Stimulated activated CD4-positive, alpha-beta T cell treated with anti-CD3 and anti-CD28 coated beads, Interleukin-4, amount 100 ng/mL, for 4 hours (primary cell): Measurements from ENCODE around the gene DUS1L.

Source experiments
- DNase-seq, 2 experiments: peaks; one replicate each; pipeline ENCODE4 v3.0.0-alpha.2; 2020

DUS1L gene

DNA sequence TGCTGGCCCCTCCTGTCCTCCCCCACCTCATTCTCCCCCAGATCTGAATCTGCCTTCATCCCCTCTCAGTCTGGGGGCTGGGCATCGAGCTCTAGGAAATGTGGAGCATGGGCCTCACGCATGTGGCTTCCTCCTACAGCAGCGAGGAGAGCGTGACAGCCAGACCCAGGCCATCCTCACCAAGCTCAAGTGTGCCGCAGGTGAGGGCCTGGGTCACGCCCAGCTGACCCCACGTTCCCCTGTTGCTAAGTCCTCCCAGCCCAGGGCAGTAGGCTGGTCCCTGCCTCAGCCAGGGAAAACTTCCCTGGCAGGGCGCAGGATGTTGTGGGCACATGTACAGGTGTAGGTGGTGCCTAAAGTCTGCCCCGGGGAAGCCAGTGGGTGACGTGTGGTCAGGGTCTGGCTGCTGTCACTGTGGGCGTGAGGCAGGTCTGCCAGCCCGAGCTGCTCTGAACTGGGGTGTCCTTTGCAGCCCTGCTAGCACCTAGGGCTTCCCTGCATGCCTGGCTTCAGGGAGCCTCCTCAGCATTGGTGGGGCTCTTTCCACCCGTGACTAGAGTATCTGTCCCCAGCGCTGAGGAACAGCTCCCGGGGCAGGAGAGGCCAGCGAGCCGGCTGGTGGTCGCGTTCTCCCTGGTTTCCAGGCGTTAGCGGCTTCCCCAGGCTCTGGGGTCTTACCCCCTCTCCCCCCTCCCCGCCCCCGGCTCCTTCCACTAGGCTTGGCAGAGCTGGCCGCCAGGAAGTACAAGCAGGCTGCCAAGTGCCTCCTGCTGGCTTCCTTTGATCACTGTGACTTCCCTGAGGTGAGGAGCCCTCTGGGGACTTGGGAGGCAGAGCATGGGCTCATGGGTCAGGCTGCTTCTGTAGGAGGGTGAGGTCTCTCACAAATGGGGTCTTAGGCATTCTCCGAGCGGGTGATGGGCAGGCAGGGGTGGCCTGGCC is 10.3 kb downstream of the DUS1L start:
- DNase-seq = no peak

DNA sequence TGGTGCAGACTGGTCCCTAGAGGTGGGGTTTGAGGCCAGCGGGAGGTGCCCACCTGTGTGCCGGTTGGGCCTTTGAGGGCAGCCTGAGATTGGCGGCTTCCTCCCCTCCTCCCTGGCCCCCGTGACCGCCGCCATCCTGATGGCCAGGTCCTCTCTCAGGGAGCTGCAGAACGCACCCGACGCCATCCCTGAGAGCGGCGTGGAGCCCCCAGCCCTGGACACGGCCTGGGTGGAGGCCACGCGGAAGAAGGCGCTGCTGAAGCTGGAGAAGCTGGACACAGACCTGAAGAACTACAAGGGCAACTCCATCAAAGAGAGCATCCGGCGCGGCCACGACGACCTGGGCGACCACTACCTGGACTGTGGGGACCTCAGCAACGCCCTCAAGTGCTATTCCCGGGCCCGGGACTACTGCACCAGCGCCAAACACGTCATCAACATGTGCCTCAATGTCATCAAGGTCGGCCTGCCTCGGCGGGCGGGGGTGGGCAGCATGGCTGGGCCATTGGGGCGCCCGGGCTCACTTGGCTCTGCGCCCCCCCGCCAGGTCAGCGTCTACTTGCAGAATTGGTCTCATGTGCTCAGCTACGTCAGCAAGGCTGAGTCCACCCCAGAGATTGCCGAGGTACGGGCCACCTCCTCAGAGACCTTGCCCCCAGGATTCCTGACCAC is 11.1 kb downstream of the DUS1L start:
- DNase-seq = no peak

DNA sequence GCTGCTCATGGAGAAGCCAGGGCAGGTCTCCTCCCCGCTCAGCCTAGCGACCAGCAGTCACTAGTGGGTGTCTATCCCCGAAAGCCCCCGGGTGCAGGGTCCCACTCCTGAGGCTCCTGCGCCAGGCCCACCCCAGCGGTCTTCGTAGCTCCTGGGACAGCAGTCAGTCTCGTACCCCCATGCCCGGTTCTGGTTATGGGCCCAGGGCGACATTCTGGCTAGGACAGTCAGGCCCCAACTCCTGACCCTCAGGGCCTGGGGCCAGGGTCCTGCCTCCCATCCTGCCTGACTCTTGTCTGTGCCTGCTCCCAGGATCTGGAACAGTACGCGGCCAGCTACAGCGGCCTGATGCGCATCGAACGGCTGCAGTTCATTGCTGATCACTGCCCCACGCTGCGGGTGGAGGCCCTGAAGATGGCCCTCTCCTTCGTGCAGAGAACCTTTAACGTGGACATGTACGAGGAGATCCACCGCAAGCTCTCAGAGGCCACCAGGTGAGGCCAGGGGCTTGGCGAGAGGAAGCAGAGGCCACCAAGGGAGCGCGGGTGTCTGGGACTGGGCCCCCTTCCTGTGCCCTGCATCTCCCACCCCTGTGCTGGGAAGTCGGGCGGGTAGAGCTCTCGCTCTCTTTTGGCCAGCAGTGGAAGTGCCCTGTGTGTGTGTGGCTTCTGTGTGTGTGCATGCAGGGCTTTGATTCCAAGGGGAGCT is 11.9 kb downstream of the DUS1L start:
- no peak for DNase-seq

DNA sequence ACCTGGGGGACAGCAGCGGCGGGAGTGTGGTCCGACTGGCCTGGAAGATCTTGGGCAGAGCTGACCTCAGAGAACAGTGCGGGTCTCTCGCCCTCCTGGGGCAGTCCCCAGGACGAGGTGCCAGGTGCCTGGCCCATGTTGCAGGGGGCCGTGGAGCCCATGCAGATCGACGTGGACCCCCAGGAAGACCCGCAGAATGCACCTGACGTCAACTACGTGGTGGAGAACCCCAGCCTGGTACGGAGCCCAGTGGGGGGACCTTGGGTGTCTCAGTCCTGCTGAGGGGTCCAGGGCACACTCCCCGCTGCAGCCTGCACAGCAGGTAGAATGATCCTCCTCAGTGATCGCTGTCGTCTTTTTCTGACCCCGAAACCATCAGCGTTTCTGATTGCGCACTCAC is 12.5 kb downstream of the DUS1L start:
- no peak for DNase-seq

DNA sequence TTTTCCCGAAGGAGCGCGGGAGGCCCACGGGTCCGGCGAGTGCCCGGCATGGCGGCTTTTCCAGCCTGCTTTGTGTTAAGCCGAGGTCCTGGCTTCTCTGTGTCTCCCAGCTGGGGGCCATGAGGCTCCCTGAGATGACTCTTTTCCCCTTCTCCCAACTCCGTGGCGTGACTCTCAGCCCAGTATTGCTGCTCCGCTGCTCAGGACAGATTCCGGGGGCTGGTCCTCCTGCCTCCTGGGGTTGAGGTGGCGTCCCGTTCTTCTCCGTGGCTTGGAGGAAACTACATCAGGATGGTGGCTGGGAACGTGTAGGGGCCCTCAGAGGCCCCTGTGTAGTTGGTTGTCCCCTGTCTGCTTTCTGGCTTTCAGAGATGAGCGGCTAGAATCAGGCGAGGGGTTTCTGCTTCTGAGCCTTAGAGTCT is 13.0 kb downstream of the DUS1L start:
- no peak for DNase-seq

DNA sequence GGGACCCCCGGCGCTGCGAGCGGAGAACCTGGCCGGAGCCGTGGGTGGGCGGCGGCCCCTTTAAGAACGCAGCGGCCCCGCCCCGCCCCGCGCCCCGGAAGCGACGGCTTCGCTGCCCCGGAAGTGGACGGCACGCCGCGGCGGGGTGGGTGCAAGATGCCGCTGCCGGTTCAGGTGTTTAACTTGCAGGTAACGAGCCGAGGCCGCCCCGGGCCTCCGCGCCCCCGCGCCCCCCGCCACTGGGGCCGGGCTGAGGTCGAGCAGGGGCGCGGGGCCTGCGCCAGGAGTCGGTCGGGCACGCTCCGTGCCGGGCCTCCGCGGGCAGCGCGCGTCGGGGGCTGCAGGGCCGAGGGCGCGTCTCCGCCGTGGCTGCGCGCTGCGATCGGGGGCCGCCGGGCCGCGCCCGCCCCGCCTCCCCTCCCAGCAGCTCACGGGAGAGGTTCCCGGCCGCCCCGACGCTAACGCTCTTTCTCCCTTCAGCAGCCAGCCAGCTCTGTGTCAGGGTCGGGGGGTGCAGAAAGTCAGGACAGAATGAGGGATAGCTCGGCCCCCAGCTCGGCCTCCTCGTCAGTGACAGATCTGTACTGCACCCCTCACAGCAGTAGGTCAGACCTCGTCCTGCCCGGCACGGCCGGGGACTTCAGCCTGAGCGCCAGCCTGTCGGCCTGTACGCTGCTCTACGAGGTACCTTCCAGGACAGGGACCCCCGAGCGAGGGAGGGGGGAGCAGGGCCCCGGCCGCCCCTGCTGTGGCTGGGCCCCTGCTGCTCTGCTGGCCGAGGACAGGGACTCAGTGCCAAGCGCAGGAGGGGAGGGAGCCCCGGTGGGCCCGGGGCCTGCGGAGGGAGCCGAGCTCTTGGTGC is 13.6 kb downstream of the DUS1L start, which contains the start of the genes GPS1 and RFNG:
Gene GPS1 (plus strand): TSS at position 123 of the 862 bp plus-strand sequence. CDS start 34 bp downstream, at position 157.
Gene RFNG (minus strand): TSS at position 36 of the 862 bp plus-strand sequence. CDS start 45 bp downstream, outside the sequence.
- peak; percentile 78 to 88 for DNase-seq

DNA sequence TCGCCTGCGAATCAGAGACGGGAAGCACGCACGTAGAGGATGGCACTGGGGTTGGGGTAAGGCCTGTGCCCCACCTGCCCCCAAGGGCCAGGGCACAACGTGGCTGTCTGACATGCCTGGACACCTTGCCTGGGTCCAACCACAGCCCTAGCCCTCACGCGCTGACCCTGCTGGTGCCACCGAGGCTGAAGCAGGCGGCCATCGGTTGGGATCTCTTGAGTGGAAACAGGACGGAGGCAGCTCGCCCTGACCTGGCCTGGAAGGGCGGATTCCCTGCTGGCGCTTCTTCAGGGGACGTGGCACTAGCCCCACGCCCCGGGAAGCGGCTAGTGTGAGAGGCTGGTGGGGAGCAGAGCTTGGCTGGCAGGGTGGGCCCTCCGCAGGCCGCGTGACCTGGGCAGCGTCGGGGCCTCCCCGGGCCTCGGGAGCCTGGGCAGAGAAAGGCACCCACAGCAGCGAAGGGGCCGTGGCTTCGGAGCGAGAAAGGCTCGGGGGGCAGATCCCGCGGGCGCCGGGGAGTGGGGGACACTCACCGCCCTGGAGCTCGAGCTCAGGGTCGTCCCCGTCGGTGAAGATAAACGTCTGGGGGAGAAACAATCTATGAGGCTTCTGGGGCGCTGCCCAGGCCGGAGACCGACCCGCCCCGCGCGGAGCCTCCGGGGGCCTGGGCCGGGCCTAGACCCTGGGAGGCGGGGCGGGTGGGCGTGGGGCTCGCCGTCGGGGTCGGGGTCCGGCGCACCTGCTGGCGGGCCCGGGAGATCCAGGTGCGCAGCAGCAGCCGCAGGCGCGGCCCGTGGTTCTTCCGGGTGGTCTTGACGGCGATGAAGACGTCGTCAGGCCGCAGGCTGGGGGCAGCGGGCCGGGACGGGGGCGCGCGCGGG is 14.6 kb downstream of the DUS1L start:
- DNase-seq = no peak

DNA sequence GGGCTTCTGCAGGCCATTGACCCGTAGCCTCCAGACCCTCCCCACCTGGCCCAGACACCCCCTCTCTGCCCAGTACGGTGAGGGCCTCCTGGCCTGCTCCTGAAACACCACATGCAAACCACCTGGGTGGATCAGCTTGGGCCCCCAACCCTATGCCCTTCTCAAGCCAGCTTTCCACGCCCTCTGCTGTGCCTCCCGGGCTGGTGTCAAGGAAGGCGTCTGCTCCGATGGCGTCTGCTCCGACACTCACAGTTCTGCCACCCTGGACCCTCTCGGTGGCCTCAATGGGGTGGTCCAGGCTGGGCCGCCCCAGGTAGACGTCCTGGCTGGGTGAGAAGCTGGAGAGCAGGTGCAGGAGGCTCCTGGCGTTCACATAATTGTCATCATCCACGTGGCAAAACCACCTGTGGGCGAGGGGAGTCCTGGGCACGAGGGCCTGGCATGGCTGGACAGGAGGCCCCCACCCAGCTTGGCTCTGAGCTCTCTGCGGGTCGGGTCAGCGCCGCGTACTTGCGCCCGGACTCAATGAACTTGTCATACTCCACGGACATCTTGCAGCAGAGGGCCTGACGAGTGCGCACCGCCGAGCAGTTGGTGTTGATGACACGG is 15.3 kb downstream of the DUS1L start:
- no peak for DNase-seq

DNA sequence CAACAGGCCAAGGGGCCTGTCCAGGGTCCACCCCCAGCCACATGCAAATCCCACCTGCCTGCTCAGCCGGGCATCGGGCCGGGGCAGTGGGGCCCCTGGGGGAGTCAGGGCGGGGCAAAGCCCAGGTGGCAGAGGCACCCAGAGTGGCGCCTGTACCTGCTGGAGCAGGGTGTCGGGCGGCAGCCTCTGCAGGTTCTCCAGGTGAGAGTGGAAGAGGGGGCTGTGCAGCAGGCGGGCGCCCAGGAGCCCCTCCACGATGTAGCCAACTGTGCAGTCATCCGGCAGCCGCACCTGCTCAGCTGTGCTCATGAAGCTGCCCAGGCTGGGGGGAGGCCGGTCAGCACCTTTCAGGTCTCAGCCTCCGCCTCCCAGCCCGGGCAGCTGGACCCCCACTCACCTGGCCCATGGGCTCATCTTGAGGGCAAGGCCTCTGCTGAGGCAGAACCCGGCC is 16.1 kb downstream of the DUS1L start:
- DNase-seq = no peak

DNA sequence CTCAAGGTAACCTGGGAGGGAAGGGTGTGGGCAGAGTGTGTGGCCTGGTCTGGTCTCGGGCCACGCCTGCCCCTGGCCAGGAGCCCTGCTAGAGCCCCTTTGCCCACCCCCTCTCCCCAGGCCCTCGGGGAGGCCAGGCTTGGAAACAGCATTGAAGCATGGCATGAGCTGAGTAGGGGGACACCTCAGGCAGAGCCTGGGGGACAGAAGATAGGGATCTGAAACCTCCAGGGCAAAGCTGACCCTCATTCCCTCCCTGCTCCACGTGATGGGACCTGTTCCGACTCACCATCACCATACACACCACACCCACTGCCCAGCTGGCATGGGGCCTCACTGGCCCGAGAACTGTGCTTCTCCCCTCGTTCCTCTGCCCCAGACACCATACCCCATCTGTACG is 16.5 kb downstream of the DUS1L start:
- DNase-seq = no peak

DNA sequence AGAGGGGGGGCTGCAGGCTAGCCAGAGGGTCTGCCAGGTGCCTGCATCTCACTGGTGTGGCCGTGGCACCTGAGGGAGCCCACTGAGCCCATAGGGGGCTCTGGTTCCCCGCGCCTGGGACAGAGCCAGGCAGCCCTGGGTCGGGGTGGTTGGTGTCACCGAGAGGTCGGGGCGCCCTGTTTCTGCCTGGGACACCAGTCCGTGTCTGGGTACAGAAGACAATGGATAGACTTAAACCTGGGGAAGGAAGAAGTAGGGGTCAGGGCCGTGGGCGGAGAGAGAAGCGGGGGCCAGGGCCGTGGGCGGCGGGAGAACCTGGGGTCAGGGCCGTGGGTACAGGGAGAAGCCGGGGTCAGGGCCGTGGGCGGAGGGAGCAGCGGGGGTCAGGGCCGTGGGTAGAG is 17.0 kb downstream of the DUS1L start:
- no peak for DNase-seq

DNA sequence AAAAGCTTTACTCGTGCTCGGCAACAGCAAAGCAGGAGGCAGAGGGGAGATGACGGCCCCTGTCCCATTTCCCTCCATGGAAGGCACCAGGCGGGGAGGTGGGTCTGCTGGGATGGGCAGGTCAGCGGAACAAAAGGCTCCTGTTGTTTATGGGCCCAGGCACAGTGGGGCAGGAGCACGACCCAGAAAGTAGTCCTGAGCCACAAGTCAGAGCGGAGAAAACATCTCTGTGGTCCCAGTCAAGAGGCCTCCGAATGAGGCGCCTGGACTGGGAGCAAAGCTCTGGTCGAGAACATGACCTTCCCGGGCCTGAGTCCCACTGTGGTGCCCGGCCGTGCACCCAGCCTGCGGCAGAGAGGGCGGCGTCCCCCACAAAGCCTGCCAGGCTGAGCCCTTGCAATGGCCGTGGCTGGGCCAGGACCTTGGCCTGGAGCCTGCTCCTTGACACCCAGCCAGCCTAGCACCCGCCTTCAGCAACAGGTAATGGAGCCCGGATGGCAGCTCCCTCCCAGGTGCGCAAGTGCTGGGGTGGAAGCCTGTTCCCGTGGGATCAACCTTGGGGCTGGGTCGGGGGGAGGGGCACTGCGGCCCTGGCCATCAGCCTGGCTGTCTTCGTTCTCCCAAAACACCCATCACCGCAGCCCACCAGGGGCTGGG is 17.6 kb downstream of the DUS1L start:
- DNase-seq = no peak

DNA sequence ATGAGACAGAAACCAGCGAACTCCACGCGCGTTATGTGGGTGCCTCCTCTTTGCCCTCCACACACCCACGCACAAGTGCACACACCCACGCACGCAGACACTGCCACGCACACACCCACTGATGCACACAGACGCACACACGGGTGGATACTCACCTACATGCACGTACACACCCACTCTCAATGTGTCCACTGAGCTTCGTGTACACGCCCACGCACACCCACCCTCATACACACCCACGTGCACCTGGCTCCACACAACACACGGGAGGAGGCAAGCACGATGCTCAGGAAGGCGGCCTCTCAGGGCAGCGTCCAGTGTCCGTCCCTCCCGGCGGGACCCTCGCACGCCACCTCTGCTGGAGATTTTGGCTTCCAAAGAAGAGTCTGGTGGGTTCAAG is 18.2 kb downstream of the DUS1L start:
- DNase-seq = peak in 1 of 2 experiments; percentile 26

DNA sequence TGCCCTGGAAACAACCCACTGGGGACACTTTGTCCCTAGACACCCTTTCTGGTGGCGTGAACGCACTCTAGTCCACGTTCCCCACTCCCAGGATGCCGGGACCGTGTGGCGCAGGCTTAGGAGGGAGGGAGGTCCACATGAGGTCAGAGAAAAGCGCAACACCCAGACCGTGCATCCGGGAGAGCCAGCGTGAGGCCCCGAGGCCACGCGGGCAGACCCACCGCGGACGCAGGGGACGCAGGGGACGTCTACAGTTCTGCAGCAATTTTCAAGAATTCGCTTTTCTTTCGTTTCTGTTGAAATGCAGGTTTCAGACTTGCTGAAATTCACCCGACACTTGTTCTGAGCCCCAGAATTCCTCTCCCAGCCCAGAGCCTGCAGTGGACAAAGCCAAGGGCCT is 18.7 kb downstream of the DUS1L start:
- DNase-seq = no peak

DNA sequence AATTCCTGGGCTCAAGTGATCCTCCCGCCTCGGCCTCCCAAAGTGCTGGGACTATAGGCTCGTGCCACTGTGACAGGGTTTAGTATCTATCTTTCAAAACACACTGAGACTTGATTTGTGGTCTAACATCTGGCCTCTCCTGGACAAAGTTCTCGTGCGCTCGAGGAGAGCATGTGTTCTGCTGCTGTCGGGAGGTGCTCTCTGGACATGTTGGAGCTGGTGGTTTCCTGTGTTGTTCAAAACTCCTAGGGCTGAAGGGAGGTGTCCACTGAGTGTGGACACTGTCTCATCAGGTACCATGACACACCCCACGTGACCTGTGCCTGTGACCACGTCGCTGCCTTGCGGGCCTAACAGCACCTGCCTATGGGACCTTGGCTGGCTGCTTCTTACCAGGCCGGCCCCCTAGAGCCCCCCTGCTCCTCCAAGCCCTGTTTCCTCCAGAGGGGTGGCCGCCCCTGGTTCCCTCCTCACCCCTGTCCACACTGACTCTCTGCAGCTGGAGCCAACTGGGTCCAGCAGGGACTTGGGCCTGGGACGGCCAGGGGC is 19.6 kb downstream of the DUS1L start:
- DNase-seq = no peak

DNA sequence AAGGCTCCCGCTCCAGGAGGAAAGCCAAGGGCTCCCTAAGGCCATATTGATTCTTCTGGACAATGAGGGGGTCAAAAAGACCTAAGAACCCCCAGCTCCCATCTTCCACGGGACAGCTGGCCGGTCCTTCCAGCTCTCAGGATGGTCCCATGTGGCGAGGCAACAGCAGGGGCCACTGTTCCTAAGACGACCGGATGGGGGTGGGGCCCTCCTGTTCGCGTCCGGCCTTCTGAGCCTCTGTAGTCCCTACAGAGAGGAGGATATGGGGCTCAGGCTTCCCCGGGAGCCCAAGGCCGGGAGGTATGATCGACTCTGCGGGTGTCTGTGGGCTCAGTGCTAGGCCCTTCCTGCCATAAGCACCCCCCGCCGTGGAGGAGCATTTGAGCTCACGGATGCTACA is 22.1 kb downstream of the DUS1L start:
- no peak for DNase-seq

DNA sequence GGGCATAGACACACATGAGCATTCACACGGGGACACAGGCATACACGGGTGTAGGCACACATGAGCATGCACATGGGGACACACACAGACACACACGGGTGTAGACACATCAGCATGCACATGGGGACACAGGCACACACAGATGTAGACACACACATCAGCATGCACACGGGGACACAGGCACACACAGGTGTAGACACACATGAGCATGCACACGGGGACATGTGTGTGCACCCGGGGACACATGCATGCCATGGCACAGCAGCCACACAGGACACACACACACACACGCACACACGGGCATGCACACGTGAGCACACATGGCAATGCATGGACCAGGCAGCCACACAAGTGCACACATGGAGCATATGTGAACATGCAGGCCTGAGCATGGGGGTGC is 23.0 kb downstream of the DUS1L start:
- no peak for DNase-seq

DNA sequence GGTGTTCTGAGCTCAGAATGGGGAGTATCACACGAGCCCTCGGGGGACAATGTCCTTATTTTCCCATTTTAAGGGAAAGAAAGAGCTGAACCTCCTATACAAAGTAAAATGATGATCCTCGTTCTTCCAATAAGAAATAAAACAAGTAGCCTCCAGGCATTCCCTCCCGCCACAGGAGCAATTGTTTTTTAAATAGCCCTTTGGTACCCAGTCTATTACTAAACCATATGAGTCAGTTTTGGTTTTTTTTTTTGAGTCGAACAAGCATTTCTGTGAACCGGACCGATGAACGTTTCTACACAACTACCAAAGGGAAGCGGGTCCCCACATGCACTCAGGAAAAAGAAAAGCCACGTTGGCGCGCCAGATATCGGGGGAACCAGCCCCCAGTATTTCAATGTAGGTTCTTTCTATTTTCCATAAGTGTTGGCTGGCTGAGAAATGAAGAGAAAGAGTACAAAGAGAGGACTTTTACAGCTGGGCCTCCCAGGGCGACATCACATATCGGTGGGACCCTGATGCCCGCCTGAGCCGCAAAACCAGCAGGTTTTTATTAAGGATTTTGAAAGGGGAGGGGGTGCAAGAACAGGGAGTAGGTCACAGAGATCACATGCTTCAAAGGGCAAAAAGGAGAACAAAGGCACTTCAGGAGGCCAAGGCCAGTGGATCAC is 24.3 kb downstream of the DUS1L start:
- DNase-seq = no peak

DNA sequence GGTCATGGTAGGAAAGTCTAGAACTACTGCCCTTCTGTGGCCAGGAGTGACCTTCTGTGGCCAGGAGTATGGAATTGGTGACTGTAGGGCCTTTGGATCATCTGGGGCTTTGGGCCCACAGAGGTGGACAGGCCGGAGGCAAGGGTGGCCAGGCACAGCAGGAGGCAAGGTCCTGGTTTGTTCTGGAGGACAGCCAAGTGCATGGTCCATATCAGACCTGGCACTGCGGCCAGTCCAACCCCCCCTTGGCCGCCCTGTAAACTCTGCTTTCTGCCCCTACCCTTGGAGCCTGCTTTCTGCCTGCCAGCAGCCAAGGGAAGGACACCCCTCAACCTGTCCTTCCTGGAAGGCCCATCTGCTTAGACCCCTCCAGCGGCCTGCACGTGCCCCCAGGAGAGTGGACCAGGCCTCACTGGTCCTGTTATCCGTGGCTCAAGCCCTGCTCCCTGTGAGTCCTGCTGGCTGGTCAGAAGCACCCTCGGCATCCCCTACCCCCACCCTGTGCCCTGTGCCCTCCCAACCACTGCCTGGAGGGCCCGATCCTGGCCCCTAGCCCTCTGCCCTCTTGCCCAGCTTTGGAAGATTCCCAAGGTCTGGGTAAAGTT is 25.8 kb downstream of the DUS1L start:
- DNase-seq = no peak
